ENCODE measurements around the gene EFCAB7. TPM values are rescaled to one million over a fixed set of nuclear protein-coding genes. Genes with fewer than 3 reads are reported as not detected.

Gene EFCAB7
- polyA plus RNA-seq, 4 donors: 16.0 to 24.3 (median 22.6) TPM

DNA sequence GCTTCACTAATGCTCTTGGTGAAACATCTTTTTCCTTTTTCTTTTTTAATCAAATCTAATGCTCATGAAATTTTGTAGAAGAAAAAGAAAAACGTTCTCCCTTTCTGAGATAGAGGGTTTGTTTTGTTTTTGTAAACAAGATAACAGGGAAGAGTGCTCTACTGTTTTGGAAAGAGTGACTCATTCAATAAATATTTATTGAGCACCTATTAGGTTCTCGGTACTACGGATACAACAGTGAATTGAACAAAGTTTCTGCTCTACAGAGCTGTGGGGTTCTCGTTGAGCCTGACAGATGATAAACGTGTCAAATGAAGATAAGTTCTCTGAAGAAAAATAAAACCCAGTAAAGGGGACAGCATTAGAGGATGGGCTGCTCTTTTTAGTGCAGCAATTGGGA, 76.9 kb downstream of the EFCAB7 start:
- no peak for DNase-seq (ENCODE audit: low read depth in 4 of 4, low spot score in 3 of 4)

GRCh38 chr1:63601061-63601460, 77.7 kb downstream of the EFCAB7 start:
- no peak for DNase-seq (ENCODE audit: low read depth in 4 of 4, low spot score in 3 of 4)

- DNase-seq (ENCODE audit: low read depth in 4 of 4, low spot score in 3 of 4): no peak
Measured at GRCh38 chr1:63601463-63601862, 78.1 kb downstream of the EFCAB7 start.

- no peak for DNase-seq (ENCODE audit: low read depth in 4 of 4, low spot score in 3 of 4)
Measured at GRCh38 chr1:63601912-63602311, 78.6 kb downstream of the EFCAB7 start.

GRCh38 chr1:63602629-63603028, 79.3 kb downstream of the EFCAB7 start:
- no peak for DNase-seq (ENCODE audit: low read depth in 4 of 4, low spot score in 3 of 4)

- no peak for DNase-seq (ENCODE audit: low read depth in 4 of 4, low spot score in 3 of 4)
Measured at GRCh38 chr1:63603810-63604209, 80.5 kb downstream of the EFCAB7 start.

GRCh38 chr1:63607322-63607721, 84.0 kb downstream of the EFCAB7 start:
- no peak for DNase-seq (ENCODE audit: low read depth in 4 of 4, low spot score in 3 of 4)

DNA sequence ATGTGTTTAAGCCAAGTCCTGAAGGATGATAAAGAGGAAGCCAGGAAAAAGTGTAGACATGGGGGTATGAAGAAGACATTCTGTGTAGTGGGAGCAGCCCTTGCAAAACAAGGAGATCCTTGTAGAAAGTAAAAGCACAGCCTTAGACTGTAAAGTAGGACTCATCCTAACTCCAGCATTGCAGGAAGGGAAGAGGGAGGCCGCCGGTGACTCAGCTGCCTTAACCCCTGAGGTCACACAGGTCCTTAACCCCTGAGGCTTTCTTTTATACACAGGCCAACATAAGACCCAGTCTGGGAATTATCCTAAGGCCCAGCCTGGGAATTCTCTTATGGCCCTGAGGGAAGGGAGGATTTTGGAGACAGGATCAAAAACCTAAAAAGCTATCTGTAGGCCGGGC, 87.9 kb downstream of the EFCAB7 start:
- DNase-seq (ENCODE audit: low read depth in 4 of 4, low spot score in 3 of 4): no peak

- DNase-seq (ENCODE audit: low read depth in 4 of 4, low spot score in 3 of 4): no peak
Measured at GRCh38 chr1:63612564-63612963, 89.2 kb downstream of the EFCAB7 start.

- DNase-seq (ENCODE audit: low read depth in 4 of 4, low spot score in 3 of 4): no peak
Measured at GRCh38 chr1:63612971-63613370, 89.6 kb downstream of the EFCAB7 start.

- peak in 3 of 4 donors; percentile 60 to 66 (median 60) for DNase-seq (ENCODE audit: low read depth in 4 of 4, low spot score in 3 of 4)
Measured at GRCh38 chr1:63615768-63616420, 92.6 kb downstream of the EFCAB7 start.

- DNase-seq (ENCODE audit: low read depth in 4 of 4, low spot score in 3 of 4): no peak
Measured at GRCh38 chr1:63617450-63617849, 94.1 kb downstream of the EFCAB7 start.

DNA sequence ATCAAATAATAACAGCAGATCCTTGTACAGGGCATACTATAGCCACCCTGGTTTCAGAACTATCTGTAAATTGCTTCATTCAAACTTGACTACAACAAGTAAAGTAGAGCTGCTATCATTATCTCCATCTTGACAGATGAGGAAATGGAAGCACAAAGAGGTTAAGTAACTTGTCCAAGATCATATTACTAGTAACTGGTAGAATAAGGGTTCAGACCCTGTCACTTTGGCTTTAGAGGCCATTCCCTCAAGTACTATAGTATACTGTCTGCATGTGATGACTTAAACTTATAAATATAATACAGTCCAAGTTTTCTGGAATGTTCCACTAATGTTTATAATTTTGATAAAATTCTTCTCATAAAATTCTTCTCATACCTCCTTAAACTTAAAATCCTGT, 94.7 kb downstream of the EFCAB7 start:
- no peak for DNase-seq (ENCODE audit: low read depth in 4 of 4, low spot score in 3 of 4)

DNA sequence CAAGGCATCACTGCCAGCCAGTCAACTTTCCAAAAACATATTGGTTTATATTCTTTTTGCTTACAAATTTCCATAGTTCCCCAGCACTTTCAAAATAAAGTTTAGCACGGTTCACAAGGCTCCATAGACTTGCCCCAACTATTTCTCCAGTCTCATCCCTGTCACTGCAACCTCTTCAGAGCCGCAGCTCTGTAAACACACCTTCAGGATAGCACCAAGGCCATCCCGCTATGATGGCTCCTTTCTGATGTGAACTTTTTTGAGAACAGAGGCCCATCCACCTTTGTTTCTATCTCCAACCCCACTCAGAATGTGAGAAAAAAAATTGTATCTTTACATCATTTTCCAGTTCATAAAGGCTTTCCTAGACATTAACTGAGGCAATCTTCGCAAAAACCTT, 96.2 kb downstream of the EFCAB7 start:
- no peak for DNase-seq (ENCODE audit: low read depth in 4 of 4, low spot score in 3 of 4)

DNA sequence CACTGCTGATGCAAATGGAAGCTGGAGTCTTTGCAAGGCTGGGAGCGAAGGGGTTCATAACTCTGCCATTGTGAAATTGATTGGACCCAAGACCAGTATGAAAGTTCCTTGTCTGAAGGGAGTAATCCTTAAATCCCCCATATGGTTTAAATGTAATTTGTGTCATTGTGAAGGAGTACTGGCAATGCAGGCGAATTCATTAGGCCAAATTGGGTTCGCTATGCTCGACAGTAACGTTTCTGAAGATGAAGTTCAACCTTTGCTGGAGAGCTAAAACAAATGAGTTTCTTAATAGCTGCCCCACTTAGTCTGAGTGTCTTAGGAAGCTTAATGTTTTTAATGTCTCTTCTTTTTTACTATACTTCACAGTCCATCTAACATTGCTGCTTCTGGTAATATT, 97.3 kb downstream of the EFCAB7 start:
- no peak for DNase-seq (ENCODE audit: low read depth in 4 of 4, low spot score in 3 of 4)

GRCh38 chr1:63621075-63621474, 97.8 kb downstream of the EFCAB7 start:
- no peak for DNase-seq (ENCODE audit: low read depth in 4 of 4, low spot score in 3 of 4)

DNA sequence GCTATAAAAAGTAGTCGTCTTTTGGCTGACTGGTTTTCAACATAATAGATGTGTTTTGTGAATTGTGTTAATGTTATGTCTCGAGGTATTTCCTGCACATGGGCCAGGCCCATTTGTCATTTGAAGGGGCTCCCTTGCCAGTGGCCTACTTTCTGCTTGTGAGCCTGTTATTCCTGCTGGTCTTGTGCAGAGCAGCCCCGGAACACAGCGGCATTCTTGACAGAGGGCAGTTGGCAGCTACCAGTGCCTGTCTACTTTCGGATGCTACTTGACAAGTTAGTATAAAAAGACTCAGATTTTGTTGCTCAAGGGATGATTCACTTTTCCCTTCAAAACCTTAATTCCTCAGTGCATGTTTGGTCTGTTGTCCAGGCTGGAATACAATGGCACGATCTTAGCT, 98.4 kb downstream of the EFCAB7 start:
- no peak for DNase-seq (ENCODE audit: low read depth in 4 of 4, low spot score in 3 of 4)

Other genes with a start within 250 kb of the EFCAB7 start
- under 1 TPM; 0.23 to 0.32 (median 0.30) TPM for gene FOXD3, start 201.0 kb upstream of the EFCAB7 start, polyA plus RNA-seq (ENCODE audit: insufficient read length in 4 of 4)
- 10 to 100 TPM; 19.9 to 30.1 (median 25.6) TPM for gene ALG6, start 155.9 kb upstream of the EFCAB7 start, polyA plus RNA-seq (ENCODE audit: insufficient read length in 4 of 4)
- gene ITGB3BP, start 300 bp upstream of the EFCAB7 start, polyA plus RNA-seq (ENCODE audit: insufficient read length in 4 of 4): 10 to 100 TPM; 47.6 to 73.0 (median 64.8) TPM
- 10 to 100 TPM; 30.3 to 51.1 (median 31.9) TPM for gene PGM1, start 69.9 kb downstream of the EFCAB7 start, polyA plus RNA-seq (ENCODE audit: insufficient read length in 4 of 4)